NCI-H82 treated with DMSO at 0.1 percent for 48 hours (cell line): Measurements from ENCODE around the gene LLGL2.
"Not testable (repeated sequence)": the region's sequence is repeated elsewhere in the genome, so short reads cannot be mapped to it uniquely, and the experiment has no call there.

Source experiments
- DNase-seq: peaks from one replicate; lab custom pipeline; 2025; ENCODE audit not compliant: unreplicated experiment; lab: John Stamatoyannopoulos, UW

Gene LLGL2

GRCh38 chr17:75589919-75590303 is 64.4 kb downstream of the LLGL2 start:
- no peak for DNase-seq

- no peak for DNase-seq
Observed at GRCh38 chr17:75590314-75590761, 64.8 kb downstream of the LLGL2 start.

DNA sequence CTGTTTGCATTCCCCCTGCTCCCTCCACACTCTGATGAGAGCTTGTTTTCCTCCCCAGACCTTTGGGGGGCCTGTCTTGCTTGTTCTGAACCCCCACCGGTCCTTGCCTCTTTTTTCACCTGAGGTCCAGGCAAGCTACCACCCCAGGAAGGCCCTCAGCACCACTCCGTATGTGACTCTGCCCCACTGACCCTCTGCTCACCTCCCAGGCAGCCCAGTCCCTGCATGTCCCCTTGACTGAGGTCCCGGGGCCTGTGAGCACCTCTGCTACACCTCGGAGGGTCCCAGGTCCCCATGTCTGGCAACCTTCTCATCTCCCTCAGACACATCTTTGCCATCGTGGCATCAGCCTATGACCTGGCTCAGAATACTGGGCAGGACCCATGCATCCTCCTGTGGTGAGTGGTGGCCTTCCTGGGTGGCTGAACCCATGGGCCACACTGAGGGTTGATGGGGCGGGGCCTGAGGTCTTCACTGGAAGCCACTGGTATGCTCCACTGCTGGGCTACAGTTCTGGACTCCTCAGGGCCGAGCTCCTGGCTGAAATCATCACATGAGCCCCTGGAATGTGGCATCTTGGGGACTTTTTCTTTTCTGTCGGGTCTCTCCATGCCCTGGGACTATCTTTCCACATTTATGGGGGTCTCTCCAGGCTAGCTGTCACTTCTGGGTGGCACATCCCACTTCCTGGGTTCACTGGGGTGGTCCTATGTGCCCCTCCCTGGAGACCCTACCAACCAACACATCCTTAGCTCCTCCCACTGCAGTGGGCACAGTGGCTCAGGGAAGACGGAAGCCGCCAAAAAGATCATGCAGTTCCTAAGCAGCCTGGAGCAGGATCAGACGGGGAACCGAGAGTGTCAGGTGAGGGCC is 65.6 kb downstream of the LLGL2 start:
- DNase-seq: no peak

DNA sequence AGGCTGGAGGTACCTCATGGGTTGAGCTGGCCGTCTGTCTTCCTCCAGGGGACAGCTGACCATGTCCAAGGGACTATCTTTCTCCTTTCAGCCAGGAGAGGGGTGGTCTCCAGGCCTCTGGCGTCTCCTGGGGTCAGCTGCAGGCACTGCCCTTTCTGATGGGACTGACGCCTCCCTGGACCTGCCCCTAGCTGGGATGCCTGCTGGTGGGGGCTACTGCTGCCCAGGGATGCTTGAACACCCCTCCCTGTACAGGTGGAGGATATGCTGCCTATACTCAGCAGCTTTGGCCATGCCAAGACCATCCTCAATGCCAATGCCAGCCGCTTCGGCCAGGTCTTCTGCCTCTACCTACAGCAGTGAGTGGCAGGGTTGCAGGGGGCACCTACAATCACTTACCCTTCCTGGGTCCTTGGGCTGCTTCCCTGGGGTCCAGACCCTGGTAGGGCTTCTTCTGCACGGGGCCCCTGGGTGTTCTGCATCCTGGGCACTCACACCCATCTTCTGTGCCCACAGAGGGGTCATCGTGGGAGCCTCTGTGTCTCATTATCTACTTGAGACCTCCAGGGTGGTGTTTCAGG is 66.3 kb downstream of the LLGL2 start:
- no peak for DNase-seq

DNA sequence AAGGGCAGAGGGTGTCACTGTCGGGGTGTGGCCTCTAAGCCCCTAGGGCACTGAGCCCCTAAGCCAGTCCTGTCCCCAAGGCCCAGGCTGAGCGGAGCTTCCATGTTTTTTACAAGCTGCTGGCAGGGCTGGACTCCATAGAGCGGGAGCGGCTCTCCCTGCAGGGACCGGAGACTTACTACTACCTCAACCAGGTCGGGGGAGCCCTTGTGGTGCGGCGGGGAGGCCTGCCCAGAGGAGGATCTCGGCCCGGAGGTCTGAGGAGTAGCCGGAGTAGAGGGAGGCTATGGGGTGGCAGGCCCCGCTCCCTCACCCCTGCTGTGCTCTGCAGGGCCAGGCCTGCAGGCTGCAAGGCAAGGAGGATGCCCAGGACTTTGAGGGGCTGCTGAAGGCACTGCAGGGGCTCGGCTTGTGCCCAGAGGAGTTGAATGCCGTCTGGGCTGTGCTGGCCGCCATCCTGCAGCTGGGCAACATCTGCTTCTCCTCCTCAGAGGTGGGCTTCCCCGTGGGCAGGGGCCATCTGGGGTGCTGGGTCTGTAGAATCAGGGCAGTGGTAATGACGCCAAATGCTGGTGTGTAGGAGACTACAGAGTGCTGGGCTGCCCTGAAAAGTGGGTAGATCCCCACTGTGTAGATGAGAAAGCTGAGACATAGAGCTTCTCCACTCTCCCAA is 67.0 kb downstream of the LLGL2 start:
- DNase-seq: no peak

- DNase-seq: not testable (repeated sequence)
Observed at GRCh38 chr17:75593430-75593829, 67.9 kb downstream of the LLGL2 start.

- no peak for DNase-seq
Observed at GRCh38 chr17:75594499-75595283, 69.2 kb downstream of the LLGL2 start.

GRCh38 chr17:75595284-75595919 is 69.9 kb downstream of the LLGL2 start:
- DNase-seq: no peak

- no peak for DNase-seq
Observed at GRCh38 chr17:75595920-75596313, 70.4 kb downstream of the LLGL2 start.

- no peak for DNase-seq
Observed at GRCh38 chr17:75596320-75597087, 71.0 kb downstream of the LLGL2 start.

DNA sequence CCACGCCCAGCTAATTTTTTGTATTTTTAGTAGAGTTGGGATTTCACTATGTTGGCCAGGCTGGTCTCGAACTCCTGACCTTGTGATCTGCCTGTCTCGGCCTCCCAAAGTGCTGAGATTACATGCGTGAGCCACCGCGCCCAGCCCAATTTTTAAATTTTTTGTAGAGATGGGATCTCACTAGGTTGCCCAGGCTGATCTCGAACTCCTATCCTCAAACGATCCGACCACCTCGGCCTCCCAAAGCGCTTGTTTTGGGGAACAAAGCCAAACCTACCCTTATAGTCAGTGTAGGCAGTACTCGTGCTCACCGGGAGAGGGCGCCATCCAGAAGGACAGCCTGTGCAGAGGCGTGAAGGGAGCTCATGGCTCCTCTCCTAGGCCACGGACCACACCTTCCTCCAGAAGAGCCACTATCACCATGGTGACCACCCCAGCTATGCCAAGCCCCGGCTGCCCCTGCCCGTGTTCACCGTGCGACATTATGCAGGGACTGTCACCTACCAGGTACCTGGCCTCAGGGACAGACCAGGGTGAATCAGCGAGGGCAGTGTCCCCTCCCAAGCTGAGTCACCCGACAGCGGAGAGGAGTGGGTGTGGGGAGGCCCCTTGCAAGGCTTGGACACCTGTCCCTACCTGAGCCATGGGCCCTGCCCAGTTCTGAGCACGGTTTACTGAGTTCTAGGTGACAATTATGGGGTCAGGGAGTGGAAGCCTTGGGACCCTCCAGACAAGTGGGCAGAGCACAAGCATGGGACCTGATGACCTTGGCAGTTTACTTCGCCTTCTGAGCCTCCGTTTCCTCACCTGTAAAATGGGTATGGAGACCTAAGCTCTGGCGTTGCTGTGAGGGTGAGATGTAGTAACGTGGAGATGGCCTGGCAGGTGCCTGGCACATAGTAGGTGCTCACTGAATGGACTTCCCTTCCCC is 75.8 kb downstream of the LLGL2 start:
- DNase-seq: peak; percentile 11

DNA sequence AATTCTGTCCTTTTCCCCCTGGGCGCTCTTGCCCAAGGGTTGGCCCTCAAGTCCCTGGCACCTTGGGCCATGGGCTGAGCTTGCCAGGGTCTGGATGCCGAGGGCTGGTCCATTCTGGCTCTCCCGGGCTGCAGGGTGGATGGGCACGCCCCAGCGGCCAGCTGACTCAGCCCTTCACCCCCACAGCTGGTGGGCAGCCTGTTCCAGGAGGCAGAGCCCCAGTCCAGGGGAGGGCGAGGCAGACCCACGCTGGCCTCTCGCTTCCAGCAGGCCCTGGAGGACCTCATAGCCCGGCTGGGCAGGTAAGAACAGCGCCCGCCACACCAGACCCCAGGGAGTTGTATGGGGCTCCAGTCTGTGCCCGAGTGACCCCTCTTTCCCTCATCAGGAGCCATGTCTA is 77.1 kb downstream of the LLGL2 start:
- DNase-seq: no peak

DNA sequence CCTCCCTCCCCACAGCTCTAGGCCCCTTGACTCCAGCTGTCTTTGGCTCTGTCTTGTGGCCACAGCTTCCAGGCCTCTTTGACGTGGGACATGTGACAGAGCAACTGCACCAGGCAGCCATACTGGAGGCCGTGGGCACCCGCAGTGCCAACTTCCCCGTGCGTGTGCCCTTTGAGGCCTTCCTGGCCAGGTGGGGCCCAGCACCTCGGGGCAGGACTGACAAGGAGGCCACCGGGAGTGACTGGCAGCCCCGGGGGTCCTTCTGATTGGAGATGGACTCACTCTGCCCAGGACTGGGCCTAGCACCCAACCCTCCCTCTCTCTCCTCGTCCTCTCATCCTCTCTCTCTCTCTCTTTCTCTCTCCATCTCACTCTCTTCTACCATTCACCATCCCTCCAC is 77.6 kb downstream of the LLGL2 start:
- no peak for DNase-seq

DNA sequence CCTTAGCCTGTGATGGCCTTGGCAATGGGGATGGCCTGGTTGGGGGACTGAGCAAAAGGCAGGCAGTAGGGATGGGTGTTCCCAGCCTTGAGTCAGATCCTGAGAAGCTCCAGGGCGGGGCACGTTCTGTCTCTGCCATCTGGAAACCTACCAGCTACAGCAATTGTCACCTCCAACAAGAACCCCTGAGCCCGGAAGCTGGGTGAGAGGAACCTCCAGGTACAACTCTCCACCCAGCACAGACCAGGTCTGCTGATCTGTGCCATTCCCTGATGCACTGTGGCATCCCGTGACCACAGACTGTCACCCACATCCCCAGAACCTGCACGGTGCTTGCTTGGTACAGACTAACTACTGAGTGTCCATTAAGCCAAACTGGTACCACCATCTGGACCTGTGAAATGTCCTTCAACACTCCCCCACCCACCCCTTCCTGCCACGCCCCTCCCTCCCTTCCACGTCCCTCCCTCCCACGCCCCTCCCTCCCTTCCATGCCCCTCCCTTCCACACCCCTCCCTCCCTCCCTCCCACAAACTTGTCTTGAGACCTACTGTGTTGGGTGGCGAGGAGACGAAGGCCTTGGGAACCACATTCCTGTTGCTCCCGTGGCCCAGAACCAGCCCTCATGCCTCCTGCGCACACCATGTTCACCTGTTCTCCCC is 78.7 kb downstream of the LLGL2 start:
- DNase-seq: no peak

GRCh38 chr17:75605790-75606189 is 80.3 kb downstream of the LLGL2 start:
- DNase-seq: no peak

- DNase-seq: no peak
Observed at GRCh38 chr17:75607086-75607485, 81.6 kb downstream of the LLGL2 start.

GRCh38 chr17:75610103-75610984 is 84.8 kb downstream of the LLGL2 start:
- DNase-seq: no peak
